DMS114 treated with DMSO at 0.1 percent for 48 hours (cell line): ENCODE measurements around the gene PHF21B.

Experiments used
- DNase-seq: peaks from one replicate; lab custom pipeline; 2025; ENCODE audit not compliant: unreplicated experiment; lab: John Stamatoyannopoulos, UW

Gene PHF21B

GRCh38 chr22:44847380-44847779 is 162.4 kb downstream of the PHF21B start:
- no peak for DNase-seq

- DNase-seq = no peak
Measured at GRCh38 chr22:44846726-44847275, 163.0 kb downstream of the PHF21B start.

- no peak for DNase-seq
Measured at GRCh38 chr22:44845796-44846720, 163.7 kb downstream of the PHF21B start.

GRCh38 chr22:44845191-44845590 is 164.6 kb downstream of the PHF21B start:
- DNase-seq = no peak

- DNase-seq = no peak
Measured at GRCh38 chr22:44842417-44842816, 167.4 kb downstream of the PHF21B start.

- no peak for DNase-seq
Measured at GRCh38 chr22:44840611-44841322, 169.0 kb downstream of the PHF21B start.

GRCh38 chr22:44839721-44840120 is 170.1 kb downstream of the PHF21B start:
- DNase-seq = no peak

GRCh38 chr22:44839061-44839460 is 170.7 kb downstream of the PHF21B start:
- no peak for DNase-seq

GRCh38 chr22:44838316-44839016 is 171.3 kb downstream of the PHF21B start:
- no peak for DNase-seq

- no peak for DNase-seq
Measured at GRCh38 chr22:44837481-44837880, 172.3 kb downstream of the PHF21B start.

- DNase-seq = no peak
Measured at GRCh38 chr22:44834065-44834464, 175.7 kb downstream of the PHF21B start.

- no peak for DNase-seq
Measured at GRCh38 chr22:44831885-44832284, 177.9 kb downstream of the PHF21B start.
